Sciatic nerve (tissue), 2 donors: ENCODE results near the gene WDR46. TPM values are rescaled to one million over a fixed set of nuclear protein-coding genes. Genes with fewer than 3 reads are reported as not detected.

Experiments
- ATAC-seq: fragments of 200-7000 bp; cut with Tn5 transposase; one replicate; pipeline ENCODE4 v1.9.1; 2020; ENCODE audit warnings: mild to moderate bottlenecking, moderate library complexity
- DNase-seq: peaks from one replicate; pipeline ENCODE4 v3.0.0-alpha.2; 2020; ENCODE audit warnings: low spot score
- intact Hi-C: fragments of 100-400 bp; cut with DNase I; formaldehyde crosslinking; loops from one replicate; pipeline ENCODE4 v1.14.2; 2022
- total RNA-seq: library from RNA; stranded (reverse); fragmentation: NEBNext Ultra II Directional; extraction: Animal tissue kit (Norgen Biotek cat#: 25700); gene quantifications from one replicate; pipeline ENCODE4 v1.2.1, GENCODE V29; 2021
- donor health status: DM: no; HTN: no; CAD: no.
- donor health status: DM: no; HTN: no; CAD: no.

WDR46 gene, protein sequence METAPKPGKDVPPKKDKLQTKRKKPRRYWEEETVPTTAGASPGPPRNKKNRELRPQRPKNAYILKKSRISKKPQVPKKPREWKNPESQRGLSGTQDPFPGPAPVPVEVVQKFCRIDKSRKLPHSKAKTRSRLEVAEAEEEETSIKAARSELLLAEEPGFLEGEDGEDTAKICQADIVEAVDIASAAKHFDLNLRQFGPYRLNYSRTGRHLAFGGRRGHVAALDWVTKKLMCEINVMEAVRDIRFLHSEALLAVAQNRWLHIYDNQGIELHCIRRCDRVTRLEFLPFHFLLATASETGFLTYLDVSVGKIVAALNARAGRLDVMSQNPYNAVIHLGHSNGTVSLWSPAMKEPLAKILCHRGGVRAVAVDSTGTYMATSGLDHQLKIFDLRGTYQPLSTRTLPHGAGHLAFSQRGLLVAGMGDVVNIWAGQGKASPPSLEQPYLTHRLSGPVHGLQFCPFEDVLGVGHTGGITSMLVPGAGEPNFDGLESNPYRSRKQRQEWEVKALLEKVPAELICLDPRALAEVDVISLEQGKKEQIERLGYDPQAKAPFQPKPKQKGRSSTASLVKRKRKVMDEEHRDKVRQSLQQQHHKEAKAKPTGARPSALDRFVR
- total RNA-seq: 32.4 TPM

DNA sequence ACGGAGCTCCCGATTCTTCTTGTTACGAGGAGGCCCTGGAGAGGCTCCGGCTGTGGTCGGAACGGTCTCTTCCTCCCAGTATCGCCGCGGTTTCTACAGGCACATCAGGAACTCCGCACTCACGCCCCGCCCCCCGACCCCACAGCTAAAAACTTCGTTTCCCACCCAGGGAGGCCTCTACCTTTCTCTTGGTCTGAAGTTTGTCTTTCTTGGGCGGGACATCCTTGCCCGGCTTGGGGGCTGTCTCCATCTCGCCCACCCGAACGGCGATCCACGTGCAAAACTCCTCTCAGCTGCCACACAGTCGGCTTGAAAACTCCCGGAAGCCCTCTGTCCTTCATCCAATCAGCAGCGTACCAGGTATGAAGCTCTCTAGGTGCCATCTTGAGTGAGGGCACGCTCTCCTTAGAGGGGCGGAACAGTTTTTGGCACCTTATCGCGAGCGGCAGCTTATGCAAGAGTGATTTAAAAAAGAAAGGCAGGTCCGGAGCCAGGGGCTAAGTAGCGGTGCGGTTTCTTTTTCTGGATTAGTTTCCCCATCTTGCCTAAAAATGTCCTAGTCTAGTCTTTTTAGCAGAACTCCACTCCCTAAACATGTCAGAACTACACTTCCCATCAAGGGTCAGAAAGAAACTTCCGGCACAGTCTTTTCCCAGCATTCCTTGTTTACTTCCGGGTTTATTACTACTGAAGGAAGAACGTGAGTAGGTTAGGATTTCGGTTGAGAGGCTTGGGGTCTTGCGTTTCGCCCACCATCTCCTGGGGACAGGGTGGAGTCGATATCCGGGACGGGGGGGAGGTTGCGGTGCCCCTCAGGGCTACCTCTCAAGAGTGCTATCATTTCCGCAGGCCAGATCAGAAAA is at the start of gene WDR46, which contains the start of gene PFDN6:
Gene WDR46 (minus strand): TSS at position 319 of the 863 bp plus-strand sequence. CDS start 69 bp downstream, at position 250.
Gene PFDN6 (plus strand): TSS at position 681 of the 863 bp plus-strand sequence. CDS start 256 bp downstream, outside the sequence.
- ATAC-seq (peak; percentile 97), DNase-seq (peak; percentile 88)
- intact Hi-C loops: no loop called here

DNA sequence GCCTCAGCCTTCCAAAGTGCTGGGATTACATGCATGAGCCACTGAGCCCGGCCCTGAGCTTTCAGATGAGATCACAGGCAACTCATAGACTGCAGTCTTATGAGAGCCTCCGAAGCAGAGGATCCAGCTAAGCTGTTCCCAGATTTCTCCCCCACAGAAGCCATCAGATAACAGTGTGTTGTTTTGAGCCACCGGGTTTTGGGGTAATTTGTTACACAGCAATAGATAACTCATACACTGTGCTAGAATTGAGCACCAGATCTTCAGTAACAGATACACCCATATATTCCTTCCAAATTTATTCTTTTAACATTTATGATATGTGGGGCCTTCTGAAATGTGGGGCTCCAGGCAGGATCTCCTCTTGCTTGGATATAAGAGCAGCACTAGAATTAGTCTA is 47.5 kb upstream of the WDR46 start:
- ATAC-seq (no peak), DNase-seq (no peak)
- intact Hi-C loops: no loop called here

DNA sequence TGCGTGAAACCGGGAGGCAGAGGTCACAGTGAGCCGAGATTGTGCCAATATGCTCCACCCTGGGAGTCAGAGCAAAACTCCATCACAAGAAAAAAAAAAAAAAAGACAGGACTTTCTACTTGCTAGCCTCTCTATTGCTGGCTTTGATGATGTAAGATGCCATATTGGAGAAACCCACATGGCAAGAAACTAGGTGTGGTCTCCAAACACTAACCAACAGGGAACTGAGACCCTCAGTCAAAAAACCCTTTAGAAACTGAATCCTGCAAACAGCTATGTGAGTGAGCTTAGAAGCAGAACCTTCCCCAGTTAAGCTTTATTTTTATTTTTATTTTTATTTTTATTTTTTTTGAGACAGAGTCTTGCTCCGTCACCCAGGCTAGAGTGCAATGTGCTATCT is 46.9 kb upstream of the WDR46 start:
- DNase-seq (no peak), ATAC-seq (no peak)
- intact Hi-C loops: no loop called here

DNA sequence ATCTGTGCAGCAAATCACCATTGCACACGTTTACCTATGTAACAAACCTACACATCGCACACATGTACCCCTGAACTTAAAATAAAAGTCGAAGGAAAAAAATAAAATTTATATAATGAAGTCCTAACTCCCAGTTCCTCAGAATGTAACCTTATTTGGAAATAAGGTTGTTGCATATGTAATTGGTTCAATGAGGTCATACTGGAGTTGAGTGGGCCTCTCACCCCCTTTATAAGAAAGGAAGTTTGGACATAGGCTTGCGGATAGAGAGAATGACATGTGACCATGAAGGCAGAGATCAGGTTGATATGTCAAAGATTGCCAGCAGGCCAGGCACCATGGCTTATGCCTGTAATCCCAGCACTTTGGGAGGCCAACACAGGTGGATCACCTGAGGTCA is 44.6 kb upstream of the WDR46 start:
- no peak for ATAC-seq
- intact Hi-C loops: no loop called here
- DNase-seq: no peak

DNA sequence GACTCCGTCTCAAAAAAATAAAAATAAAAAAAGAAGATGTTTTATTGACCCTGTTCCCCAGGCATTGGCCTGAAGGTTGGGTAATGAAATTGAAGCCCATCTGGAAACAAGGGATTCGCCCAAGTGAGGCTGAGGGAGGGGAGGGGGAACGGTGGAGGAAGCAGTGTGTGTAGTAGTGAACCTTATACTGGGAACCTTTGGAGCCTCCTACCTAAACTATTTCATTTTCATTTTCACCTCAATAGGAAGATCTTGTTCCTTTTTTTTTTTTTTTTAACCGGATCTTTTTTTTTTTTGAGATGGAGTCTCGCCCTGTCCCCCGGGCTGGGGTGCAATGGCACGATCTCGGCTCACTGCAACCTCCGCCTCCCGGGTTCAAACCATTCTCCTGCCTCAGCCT is 41.7 kb upstream of the WDR46 start:
- DNase-seq (no peak), ATAC-seq (no peak)
- intact Hi-C loops: no loop called here

DNA sequence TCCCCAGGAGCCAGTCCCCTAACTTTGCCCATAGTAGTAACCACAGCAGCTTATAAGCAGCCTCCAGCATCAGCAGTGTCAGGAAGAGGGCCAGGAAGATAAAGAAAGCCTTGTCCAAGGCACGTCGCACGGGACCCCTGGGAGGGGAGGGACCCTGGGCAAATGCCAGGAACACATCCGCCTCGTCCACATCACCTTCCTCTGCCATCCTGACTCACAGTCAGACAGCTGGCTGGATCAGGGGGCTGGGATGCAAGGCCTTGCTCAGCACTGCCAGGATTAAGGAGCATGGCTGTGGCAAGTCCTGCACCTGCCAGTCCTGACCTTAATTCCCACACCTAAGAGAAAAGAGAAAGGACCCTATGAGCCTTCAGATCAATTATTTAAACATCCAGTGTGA is 40.0 kb upstream of the WDR46 start:
- no peak for ATAC-seq
- intact Hi-C loops: no loop called here
- no peak for DNase-seq

DNA sequence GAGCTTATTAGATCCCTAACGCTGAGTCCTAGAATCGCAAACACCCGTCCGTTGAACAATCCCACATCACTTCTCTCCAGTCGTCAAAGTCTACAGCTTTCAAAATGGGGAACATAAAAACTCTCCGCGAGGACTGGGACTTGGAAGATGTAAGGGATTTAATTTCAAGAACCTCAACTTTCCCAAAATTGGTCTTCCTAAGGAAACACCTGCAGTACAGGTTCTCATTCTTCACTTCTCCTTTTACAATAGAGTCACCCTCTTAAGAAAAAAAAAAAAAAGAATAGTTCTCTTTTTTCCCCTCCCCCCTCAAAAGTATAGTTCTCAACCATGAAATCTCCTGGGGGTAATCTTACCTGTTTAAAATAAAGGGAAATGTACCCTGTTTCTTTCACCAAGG is 35.1 kb upstream of the WDR46 start:
- intact Hi-C loops: no loop called here
- DNase-seq: no peak
- ATAC-seq: no peak

DNA sequence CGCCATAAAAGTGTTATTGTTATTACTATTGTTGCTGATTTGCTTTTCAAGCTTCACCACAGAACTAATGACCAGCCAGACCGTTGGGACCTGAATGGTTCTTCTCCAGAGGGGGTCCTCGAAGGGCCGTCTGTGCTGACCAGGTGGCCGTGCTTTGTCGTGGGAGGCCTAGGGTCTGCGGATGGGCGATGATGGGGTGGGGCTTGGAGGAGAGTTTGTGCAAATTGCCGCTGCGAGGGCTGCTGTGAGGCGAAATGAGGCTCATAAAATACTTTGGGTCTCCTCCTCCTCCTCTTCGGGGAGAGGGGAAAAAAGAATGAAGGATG is 34.5 kb upstream of the WDR46 start:
- DNase-seq (no peak), ATAC-seq (no peak)
- intact Hi-C loops: no loop called here

DNA sequence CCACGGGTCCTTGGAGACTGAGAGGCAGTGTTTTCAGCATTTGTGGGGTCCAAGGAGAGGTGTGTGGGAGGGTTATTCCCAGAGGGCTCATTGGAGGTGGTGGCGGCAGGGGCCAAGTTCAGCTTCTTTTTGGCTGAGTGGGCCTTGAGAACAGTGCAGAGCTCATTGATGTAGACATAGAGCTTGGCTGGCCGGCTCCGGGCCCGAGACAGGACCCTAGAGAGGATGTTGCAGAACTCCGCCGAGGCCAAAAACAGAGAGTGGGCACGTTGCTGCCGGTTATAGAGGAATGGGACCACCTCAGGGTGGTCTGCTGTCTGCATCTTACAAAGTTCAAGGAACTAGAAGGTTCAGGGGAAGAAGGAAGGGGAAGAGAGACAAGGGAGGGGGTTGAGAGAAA is 32.2 kb upstream of the WDR46 start:
- intact Hi-C loops: no loop called here
- DNase-seq (no peak), ATAC-seq (no peak)

DNA sequence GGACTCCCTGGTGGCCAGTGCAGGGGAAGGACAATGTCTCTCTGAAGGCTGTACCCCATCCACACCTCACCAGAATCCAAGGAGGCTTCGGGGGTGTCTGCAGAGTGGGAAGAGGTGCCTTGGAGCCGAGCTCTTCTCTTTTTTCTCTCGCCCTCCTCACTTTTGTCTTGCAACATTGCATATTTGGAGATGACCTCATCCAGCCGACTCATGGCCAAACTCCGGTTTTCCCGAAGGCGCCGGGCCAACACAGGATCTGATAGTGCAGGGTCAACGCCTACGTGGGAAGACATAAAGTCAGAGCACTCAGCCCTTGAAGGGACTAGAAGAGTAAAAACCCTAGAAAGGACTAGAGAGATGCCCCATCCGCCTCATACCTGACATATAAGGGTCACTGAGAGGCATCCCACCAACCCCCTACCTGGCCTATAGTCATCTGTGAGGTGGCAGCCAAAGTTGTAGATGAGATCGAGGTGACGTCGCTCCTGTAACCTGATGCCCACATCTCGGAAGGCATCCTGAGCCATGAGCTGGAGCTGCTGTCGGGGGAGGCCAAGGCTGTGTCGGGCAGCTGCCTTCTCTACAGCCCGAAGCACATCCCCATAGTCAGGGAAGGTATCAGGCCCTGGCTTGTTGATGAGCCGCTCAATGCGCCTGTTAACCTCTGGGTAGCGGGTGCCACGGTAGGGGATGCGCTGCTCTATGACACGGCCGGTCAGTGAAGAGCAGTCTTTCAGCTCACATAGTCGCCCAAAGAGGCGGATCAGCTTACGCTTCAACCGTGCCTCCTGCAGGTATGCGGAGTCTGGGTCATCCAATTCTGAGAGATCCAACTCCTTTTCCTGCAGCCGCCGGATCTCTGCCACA is 31.5 kb upstream of the WDR46 start:
- ATAC-seq (no peak), DNase-seq (peak; percentile 73)
- intact Hi-C loops: no loop called here

DNA sequence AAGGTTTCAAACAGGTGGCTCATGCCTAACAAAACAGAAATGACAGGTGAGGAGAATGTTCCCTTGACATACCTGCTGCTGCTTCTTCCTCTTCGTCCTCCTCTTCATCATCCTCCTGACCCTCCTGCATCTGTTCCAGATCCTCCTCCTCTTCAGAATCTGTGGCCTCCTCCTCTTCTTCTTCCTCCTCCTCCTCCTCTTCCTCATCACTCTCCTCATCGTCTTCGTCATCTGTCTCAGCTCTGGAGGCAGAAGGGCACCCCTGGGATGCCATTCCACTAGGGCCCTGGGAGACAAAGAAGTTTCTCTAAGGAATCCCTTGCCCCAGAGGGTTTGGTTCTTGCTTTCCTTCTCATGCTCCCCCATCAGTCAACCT is 30.9 kb upstream of the WDR46 start:
- DNase-seq: no peak
- ATAC-seq: no peak
- intact Hi-C loops: no loop called here

DNA sequence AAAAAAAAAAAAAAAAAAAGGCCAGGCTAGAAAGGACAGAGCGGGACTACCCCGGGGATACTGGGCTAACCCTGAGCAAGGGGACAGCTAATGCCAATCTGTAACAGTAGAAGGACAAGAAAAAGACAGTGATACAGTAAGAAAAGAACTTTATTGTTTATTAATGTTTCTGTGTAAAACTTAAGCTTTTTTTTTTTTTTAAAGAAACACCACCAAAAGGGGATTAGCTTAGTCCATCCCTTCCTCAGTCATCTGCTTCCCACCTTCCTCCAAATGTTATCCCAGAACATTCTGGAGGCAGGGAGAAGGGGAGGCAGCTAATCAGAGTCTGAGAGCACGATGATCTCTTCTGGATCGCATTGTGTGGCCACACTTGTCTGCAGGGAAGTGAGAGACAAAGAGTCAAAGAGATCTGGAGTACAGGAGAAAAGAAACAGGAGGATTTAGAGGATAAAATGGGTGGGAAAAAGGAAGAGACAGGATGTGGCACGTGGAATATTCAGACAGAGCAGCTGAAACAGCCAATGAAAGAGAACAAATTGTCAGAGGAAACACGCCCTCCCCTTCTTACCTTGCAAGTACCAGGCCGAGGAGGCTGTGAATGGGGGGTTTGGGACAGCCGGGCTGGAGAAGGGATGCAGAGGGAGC is 29.5 kb upstream of the WDR46 start:
- ATAC-seq (no peak), DNase-seq (no peak)
- intact Hi-C loops: no loop called here

DNA sequence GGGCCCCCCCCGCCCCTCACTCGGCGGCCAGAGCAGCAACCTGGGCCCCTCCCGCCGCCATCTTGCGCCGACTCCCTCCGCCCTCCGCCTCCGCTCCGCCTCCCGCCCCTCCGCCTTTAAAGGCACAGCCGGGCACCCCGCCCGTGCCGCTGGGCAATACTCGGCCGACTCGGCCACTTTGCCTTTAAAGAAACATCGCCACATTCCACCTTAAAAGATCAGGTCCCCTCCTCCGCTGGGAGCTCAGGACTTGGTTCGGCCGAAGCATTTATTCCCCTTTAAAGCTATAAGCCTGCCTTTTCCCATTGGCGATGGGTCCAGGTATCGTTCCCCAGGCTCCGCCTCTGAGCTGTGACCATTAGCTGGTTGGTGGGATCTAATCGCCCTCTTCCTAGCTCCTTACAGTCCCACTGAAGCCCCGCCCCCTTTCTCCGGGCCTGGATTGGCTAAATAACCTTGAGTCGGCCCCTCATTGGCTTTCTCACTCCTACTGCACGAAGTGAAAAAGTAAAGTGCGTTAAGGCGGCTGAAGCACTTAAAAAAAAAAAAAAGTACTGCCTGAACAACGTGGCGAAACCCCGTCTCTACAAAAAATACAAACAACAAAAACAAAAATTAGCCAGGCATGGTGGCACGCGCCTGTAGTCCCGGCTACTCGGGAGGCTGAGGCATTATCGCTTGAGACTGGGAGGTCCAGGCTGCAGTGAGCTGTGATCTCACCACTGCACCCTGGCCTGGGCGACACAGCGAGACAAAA is 28.8 kb upstream of the WDR46 start, which contains the start of gene ZBTB22:
Gene ZBTB22 (minus strand): TSS at position 76 of the 757 bp plus-strand sequence. CDS start 828 bp downstream, outside the sequence.
- peak; percentile 99 for DNase-seq
- peak; percentile 83 for ATAC-seq
- intact Hi-C loops: no loop called here

DNA sequence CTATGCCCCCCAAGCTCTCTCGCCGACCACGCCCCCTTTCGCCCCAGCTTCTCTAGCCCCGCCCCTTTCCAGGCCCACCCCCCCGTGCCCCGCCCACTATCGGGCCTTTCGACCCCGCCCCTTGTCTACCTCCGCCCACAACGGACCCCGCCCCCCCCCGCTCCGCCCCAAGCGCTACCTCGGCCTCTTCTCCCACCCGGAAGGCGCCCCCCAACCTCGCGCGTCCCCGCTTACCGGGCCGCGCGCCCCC is 28.3 kb upstream of the WDR46 start:
- peak; percentile 87 for DNase-seq
- intact Hi-C loops: no loop called here
- ATAC-seq: peak; percentile 0

DNA sequence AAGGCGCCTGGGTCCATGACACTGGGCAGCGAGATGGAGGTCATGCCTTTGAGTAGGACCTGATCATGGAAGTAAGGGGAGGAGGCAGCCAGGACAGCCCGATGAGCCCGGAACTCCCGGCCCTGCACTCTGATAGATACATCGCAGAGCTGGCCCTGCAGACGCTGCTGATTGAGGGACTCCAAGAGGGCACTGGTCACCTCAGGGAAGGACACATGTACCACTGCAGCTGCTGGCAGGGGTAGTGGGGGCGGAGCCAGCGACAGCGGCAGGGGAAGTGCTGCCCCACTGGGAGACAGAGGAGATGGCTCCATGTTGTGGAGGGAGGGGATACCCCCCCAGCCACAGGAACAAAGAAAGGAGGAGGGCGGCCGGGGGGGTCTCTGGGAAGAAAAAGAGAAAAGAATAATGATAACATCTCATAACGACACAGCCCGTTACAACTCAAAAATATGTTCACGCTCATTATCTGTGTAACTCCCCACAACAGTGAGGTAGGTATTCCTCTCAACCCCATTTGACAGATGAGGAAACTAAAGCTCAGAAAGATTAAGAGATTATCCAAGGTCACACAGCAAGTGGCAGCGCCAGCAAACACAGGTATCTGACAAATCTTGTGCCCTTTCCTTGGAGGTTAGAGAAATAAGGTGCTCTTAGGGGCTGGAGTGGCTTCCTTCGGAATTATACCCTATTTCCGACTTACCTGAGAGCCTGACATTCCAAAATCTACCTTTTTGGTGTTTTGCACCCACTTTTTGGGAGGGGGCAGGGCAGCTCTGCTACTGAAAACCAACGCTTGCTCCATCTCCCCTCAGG is 27.8 kb upstream of the WDR46 start:
- intact Hi-C loops: no loop called here
- ATAC-seq: no peak
- no peak for DNase-seq

DNA sequence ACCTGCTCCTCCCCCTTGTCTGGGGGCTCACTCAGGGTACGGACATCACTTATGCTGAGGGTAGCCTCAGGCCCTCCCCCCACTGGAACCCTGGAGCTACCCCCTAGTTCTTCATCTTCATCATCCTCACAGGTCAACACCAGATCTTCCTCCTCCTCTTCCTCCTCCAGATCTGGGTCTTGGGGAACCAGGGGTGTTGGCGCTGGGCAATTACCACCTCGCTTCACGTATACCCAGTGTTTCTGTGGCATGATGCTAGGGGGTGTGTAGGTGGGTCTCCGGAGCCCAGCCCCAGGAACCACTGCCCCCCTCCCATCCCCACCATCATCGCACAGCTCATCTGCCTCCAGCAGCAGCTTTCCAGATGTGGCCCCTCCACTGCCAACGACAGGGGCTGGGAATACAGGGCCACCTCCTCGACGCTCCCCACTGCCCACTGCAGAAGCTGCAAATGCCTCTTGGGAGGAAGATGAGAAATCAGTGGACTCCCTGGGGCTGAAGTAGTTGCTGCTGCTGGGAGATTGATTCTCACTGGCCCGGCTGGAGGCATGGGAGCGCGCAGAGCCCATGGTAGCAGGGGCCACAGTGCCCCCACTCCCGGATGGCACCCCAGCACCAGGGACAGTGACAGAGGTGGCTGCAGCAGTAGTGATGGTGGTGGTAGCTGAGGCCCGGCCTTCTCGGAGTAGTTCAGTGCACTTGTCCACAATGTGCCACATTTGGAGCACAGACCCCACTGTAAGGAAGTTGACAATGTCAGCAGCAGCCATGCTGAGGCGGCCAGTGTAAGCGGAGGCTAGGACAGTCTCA is 27.0 kb upstream of the WDR46 start:
- ATAC-seq (no peak), DNase-seq (no peak)
- intact Hi-C loops: no loop called here
